ENCODE results near the gene LRRC51. TPM values are rescaled to one million over a fixed set of nuclear protein-coding genes. Genes with fewer than 3 reads are reported as not detected.

The LRRC51 gene
- total RNA-seq, 2 donors from 2014 or later: 6.1 to 24.0 TPM

- no peaks in the 10 kb centered on the region for H3K27me3 ChIP-seq (replicated peaks; ENCODE audit: insufficient read depth)
- H3K4me1 ChIP-seq (ENCODE audit: control insufficient read depth in 1 of 2, low read depth in 2 of 2): peaks cover 34 to 41% of the 10 kb centered on the region in 2 donors
- DNase-seq (ENCODE audit: low spot score) (no peak), ATAC-seq (ENCODE audit: insufficient number of reproducible peaks, low FRiP score, low read depth) (no peak)
- H3K27ac ChIP-seq: peak overlapping the region; percentile 93 to 94
- no peak for TF ChIP-seq CTCF (IDR thresholded peaks at IDR 0.05)
- H3K4me3 ChIP-seq: peak overlapping the region; percentile 75
- H3K9me3 ChIP-seq: no peaks in the 10 kb centered on the region
- no peaks in the 10 kb centered on the region for H3K36me3 ChIP-seq
Observed at GRCh38 chr11:72042064-72042745, 38.4 kb upstream of the LRRC51 start.

- ATAC-seq (ENCODE audit: insufficient number of reproducible peaks, low FRiP score, low read depth) (no peak), DNase-seq (ENCODE audit: low spot score) (no peak)
- Histone ChIP-seq H3K4me1 (ENCODE audit: control insufficient read depth in 1 of 2, low read depth in 2 of 2) (peaks cover 8 to 19% of the 10 kb centered on the region in 2 donors), H3K27me3 (replicated peaks; ENCODE audit: insufficient read depth) (no peaks in the 10 kb centered on the region), H3K9me3 (no peaks in the 10 kb centered on the region), H3K36me3 (peaks cover 3% of the 10 kb centered on the region), H3K27ac (no peak overlapping the region), H3K4me3 (no peak overlapping the region)
- no peak for TF ChIP-seq CTCF (IDR thresholded peaks at IDR 0.05)
Observed at GRCh38 chr11:72045849-72046248, 34.8 kb upstream of the LRRC51 start.

GRCh38 chr11:72048766-72049460, 31.7 kb upstream of the LRRC51 start:
- Histone ChIP-seq H3K27me3 (replicated peaks; ENCODE audit: insufficient read depth) (no peaks in the 10 kb centered on the region), H3K9me3 (no peaks in the 10 kb centered on the region), H3K27ac (peak overlapping the region in 1 of 2 donors; percentile 21), H3K36me3 (peaks cover 3% of the 10 kb centered on the region), H3K4me3 (no peak overlapping the region), H3K4me1 (ENCODE audit: control insufficient read depth in 1 of 2, low read depth in 2 of 2) (no peaks in the 10 kb centered on the region)
- ATAC-seq (ENCODE audit: insufficient number of reproducible peaks, low FRiP score, low read depth) (no peak), DNase-seq (ENCODE audit: low spot score) (no peak)
- no peak for TF ChIP-seq CTCF (IDR thresholded peaks at IDR 0.05)

- no peak for TF ChIP-seq CTCF (IDR thresholded peaks at IDR 0.05)
- DNase-seq (ENCODE audit: low spot score) (no peak), ATAC-seq (ENCODE audit: insufficient number of reproducible peaks, low FRiP score, low read depth) (no peak)
- peaks cover 0 to 7% of the 10 kb centered on the region in 2 donors for H3K4me1 ChIP-seq (ENCODE audit: control insufficient read depth in 1 of 2, low read depth in 2 of 2)
- no peaks in the 10 kb centered on the region for H3K27me3 ChIP-seq (replicated peaks; ENCODE audit: insufficient read depth)
- no peak overlapping the region for H3K4me3 ChIP-seq
- H3K9me3 ChIP-seq: no peaks in the 10 kb centered on the region
- H3K27ac ChIP-seq: no peak overlapping the region
- no peaks in the 10 kb centered on the region for H3K36me3 ChIP-seq
Observed at GRCh38 chr11:72058416-72059034, 22.1 kb upstream of the LRRC51 start.

DNA sequence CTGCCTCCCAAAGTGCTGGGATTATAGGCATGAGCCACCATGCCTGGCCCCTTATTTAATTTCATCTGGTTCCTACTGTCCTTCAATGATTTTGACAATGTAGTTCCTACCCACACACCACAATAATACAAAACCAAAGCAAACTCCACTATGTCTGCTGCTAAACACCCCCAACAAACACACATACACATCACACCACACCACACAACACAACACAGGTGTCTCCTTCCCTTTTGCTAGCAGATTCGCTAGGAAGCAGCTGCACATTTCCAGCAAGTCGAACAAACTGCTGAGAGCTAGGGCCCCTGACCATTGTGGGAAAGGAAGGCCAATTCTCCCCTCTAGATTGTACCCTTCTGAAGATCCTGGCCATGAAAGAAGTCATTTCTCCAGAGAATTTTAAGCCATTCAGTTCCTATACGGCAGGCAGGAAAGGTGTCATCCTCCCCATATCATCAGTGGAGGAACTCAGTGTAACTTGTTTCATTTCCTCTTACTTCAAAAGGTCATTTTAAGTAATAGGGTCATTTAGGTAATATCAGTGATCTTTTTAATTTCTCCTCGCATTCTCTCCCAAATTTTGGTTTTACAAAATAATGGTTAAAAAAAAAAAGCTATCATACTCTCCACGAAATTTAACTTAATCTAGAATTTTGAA, 18.8 kb upstream of the LRRC51 start:
- no peak for TF ChIP-seq CTCF (IDR thresholded peaks at IDR 0.05)
- Histone ChIP-seq H3K9me3 (no peaks in the 10 kb centered on the region), H3K27ac (no peak overlapping the region), H3K36me3 (no peaks in the 10 kb centered on the region), H3K4me3 (no peak overlapping the region), H3K4me1 (ENCODE audit: control insufficient read depth in 1 of 2, low read depth in 2 of 2) (peaks cover 0 to 10% of the 10 kb centered on the region in 2 donors), H3K27me3 (replicated peaks; ENCODE audit: insufficient read depth) (no peaks in the 10 kb centered on the region)
- ATAC-seq (ENCODE audit: insufficient number of reproducible peaks, low FRiP score, low read depth) (no peak), DNase-seq (ENCODE audit: low spot score) (no peak)
